Left forelimb (tissue), 1 donor: ENCODE data around the gene SUSD4.
"Not testable (repeated sequence)": the region's sequence is repeated elsewhere in the genome, so short reads cannot be mapped to it uniquely, and the experiment has no call there.

Source experiments
- DNase-seq: peaks from one replicate; pipeline ENCODE4 v3.0.0-alpha.2; 2018; ENCODE audit warnings: low spot score

SUSD4 gene

DNA sequence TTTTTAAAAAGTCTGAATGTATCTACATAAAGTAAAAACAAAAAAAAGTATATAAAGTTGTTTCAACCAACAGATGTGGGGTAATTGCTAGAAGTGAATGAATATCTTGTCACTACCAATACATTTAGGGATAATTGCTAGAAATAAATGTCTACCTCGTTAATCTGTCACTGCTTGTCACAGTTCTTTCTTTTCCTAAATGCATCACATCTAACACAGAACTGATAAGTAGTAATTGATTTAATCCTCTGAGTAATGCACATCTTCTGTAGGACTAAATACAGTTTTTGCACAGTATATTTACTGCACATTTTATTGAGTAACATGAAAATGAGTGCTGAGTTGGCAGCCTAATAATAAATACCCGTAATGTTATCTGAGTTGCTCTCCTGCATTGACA lies 72.2 kb downstream of the SUSD4 start:
- DNase-seq, result no peak

DNA sequence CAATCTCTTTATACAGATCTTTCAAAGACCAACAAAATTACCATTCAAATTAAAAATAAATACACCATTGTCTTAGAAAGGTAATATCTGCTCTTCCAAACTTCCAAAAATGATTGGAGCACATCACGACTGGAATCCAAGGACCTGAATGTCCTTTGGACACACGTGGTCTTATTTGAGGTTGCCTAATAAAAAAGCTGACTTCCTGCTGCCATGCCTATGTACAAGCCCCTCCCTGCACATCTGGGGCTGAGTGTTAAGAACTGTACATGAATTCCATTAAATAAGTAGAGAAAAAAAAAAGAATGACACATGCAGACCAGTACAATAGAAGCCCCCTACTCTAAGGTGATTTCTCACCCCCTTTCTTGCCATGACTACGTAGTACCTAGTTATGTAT lies 73.6 kb downstream of the SUSD4 start:
- DNase-seq, result no peak

DNA sequence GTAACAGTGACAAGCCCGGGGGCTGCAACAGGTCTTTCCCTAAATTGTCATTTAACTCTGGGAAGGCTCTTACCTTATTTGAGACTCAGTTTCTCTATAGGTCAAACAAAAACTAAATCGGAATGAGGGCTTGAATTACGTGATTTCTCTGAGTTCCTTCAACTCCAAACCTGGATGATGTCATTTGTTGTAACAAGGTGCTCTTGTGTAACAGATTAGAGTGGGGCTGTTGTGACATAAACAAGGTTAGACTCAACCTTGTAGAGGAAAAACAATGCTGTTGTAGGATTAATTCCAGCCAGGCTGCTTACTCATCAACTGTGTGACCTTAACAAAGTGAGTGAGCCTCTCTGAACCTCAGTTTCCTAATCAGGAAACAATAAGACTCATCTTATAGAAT lies 74.4 kb downstream of the SUSD4 start:
- DNase-seq, result no peak

- no peak for DNase-seq
Observed at GRCh38 chr1:223288826-223289225, 75.2 kb downstream of the SUSD4 start.

DNA sequence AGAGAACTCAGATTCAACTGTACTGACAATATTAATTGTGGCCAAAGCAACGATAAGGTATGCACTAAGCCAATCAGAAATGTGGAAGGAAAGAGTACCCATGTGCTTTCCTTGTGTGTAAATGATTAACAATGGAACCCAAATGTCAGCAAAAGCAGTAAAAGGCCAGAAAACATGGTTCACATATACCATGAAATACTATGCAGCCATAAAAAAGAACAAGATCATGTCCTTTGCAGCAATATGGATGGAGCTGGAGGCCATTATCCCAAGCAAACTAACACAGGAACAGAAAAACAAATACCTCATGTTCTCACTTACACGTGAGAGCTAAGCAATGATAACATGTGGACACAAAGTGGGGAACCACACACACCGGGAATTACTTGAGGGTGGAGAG lies 78.5 kb downstream of the SUSD4 start:
- DNase-seq, result no peak

- not testable (repeated sequence) for DNase-seq
Observed at GRCh38 chr1:223283697-223284096, 80.3 kb downstream of the SUSD4 start.

DNA sequence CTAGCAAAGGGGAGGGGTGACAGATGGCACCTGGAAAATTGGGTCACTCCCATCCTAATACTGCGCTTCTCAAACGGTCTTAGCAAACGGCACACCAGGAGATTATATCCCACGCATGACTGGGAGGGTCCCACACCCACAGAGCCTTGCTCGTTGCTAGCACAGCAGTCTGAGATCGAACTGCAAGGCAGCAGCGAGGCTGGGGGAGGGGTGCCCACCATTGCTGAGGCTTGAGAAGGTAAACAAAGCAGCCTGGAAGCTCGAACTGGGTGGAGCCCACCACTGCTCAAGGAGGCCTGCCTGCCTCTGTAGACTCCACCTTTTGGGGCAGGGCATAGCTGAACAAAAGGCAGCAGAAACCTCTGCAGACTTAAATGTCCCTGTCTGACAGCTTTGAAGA lies 85.7 kb downstream of the SUSD4 start:
- peak; percentile 4 for DNase-seq

GRCh38 chr1:223276029-223276428 lies 87.9 kb downstream of the SUSD4 start:
- DNase-seq, result peak; percentile 14

- DNase-seq, result no peak
Observed at GRCh38 chr1:223273511-223273910, 90.5 kb downstream of the SUSD4 start.

DNA sequence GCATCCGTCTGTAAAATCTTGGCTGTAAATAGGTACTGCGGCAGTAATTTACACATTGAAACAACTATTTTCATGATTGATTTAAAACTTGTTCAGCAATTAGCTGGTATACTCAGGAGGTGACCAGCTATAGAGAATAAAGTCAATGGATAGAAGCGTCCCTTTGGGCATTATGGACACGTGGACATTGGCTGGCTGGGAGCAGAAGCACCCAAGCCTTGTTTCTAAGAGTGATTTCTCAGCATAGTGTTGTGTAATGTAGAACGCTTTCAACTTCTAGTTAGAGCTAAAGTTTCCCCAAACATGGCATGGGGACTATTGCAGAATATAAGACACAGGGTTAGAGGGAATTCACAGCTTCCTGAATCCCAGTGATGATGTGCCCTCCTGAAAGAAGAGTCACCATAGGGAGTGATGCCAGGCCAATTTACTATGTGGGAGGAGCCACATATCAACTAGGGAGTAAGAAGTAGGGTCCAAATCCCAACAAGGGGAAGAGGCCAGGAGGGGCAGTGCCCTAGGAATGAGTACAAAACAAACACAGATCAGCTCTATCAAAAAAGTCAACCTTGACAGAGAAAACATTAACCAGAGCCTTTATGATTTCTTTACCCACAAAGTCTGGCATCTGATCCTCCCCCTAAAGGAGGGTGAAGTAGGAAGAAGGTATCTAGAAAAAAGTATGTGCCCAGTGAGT lies 92.7 kb downstream of the SUSD4 start:
- DNase-seq, result no peak

DNA sequence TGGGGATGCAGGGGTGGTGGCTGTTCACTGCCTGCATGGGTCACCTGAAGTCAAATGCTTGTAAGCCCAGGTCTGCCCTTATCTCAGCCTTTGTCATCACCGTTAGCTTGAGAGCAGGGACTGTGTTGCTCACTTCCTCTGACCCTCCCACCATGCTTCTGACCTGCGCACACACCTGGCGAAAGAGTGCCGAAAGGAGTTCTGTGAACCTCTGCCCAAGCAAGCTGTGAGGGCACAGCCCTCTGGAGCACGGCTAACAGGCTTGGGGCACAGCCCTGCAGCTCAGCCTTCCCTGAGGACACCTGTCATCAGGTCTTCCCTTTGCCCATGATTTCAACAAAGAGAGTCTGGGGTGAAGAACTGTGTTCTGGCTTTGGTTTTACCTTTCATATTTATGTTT lies 93.8 kb downstream of the SUSD4 start:
- no peak for DNase-seq

GRCh38 chr1:223269006-223269405 lies 95.0 kb downstream of the SUSD4 start:
- DNase-seq, result no peak

GRCh38 chr1:223266632-223267172 lies 97.3 kb downstream of the SUSD4 start:
- peak; percentile 26 for DNase-seq

GRCh38 chr1:223264983-223265908 lies 98.7 kb downstream of the SUSD4 start:
- DNase-seq, result peak; percentile 34

DNA sequence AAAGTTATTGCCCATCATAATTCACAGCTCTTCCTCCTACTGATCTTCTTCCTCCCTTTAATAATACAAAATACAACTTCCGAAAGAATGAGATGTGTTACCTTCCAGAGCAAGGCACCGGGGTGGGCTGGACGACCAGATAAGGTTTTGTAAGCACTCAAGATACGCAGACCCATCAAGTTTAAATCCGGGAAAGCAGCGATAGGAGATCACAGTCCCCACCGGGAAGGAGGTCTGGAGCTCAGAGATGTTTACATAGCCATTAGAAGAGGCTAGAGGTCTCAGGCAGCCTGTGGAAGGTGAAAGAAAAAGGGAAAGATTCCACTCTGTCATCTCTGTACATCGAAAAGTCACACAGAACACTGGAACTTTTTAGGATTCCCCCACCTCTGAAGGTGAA lies 99.4 kb downstream of the SUSD4 start:
- DNase-seq, result peak; percentile 18

- DNase-seq, result peak; percentile 9
Observed at GRCh38 chr1:223261914-223262313, 102.1 kb downstream of the SUSD4 start.

DNA sequence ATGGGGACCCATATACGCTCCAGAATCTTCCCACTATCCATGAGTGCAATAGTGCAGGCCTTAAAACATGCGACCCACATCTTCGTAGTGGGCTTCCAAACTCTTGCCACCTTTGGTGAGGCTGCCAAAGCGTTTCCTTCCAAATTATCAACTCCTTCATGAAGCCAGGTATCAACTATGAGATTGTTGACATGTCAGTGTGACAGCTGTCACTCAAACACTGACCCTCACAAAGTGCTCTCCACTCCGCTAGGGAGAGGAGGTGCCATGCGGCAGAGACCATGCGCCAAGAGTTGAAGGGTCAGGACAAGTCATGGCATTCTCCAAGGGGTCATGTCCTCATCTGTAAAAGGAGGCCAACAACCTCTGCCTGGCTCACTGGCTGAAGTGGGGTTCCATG lies 103.3 kb downstream of the SUSD4 start:
- peak; percentile 38 for DNase-seq

GRCh38 chr1:223259462-223259861 lies 104.5 kb downstream of the SUSD4 start:
- DNase-seq, result peak; percentile 12

DNA sequence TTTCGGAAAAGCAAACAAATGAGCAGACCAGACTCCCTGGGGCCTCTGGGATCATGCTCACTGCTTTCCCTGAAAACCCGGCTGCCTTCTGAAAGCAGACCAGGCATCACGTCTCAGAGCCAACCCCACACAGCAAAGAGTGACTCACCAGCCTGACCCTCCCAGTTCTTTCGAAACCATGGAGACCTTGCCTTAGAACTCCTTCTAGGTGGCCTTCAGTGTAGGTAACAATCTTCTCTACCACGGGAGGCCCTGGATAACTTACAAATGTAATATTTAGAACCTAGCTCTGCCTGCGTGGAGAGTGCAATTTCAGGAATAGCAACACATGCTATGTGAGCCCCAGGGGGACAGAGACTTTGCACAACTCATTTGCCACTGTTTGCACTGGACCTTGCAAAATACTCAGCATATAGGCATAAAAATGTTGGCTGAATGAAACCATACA lies 105.2 kb downstream of the SUSD4 start:
- peak; percentile 18 for DNase-seq

GRCh38 chr1:223257856-223258550 lies 106.0 kb downstream of the SUSD4 start:
- DNase-seq, result peak; percentile 48

DNA sequence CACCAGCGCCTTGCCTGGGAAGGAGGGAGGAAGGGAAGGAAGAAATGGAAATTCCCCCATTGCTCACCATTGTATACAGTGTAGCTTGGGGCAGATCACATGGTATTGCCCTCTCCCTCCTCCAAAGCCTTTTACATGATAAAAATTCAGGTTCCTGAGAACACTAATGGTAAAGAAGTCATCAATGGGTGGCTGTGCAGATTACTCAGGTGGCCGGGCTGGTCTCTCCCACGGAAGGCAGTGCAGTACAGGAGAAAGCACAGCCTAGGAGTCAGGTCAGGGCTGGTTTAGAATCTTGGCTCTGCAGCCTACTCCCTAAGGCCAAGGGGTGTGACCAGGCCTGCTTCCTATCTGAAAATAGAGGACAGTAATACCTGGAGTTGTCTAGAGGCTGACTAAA lies 107.9 kb downstream of the SUSD4 start:
- DNase-seq, result peak; percentile 37

DNA sequence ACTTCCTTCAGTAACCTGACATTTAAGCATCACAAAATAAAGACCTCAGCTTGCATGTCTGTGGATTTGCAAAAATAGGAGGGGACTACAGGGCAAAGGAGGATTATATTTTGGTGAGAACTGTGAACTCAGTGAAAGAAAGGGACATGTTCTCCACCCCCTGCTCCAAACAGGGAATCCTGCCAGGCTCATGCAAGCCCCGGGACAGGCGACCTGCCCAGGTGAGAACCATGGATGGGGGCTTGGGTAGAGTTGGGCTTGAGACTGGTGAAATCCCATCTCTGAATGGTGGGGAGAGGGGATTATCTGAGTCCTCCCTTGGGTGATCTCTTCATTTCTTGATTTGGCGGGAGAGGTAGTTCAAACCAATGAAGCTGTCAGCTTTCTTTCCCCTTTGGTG lies 110.1 kb downstream of the SUSD4 start:
- peak; percentile 11 for DNase-seq
